ENCODE results near the gene HECTD2. TPM values are rescaled to one million over a fixed set of nuclear protein-coding genes. Genes with fewer than 3 reads are reported as not detected.

Gene HECTD2
- total RNA-seq, 2 experiments from 2014 or later, result 2.7 to 3.8 TPM

DNA sequence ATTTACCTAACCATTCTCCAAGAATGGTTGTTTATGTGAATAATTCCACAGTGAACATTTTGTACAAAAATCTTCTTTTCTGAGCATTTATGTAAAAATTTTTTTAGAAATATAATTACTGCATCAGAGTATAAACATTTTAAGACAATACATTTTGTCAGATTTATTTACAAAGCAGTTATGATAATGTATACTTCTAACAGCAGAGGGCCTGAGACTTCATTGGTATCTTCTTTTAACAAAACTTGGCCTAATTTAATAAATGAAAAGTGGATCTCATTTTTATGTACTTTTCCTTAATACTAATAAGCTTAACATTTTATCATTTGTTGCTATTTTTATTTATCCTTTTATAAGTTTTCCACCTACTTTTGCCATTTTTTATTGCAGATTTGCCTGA, 69.4 kb downstream of the HECTD2 start:
- Mint-ChIP-seq H3K4me1 (ENCODE audit: low read depth) (no peaks in the 10 kb centered on the region), H3K36me3 (ENCODE audit: low read depth) (no peaks in the 10 kb centered on the region), H3K9me3 (no peaks in the 10 kb centered on the region), H3K27me3 (no peaks in the 10 kb centered on the region), H3K27ac (no peak overlapping the region), H3K4me3 (no peak overlapping the region)
- ChIA-PET POLR2A (no interaction called here), CTCF (no interaction called here)
- TF ChIP-seq, protein P1, sequence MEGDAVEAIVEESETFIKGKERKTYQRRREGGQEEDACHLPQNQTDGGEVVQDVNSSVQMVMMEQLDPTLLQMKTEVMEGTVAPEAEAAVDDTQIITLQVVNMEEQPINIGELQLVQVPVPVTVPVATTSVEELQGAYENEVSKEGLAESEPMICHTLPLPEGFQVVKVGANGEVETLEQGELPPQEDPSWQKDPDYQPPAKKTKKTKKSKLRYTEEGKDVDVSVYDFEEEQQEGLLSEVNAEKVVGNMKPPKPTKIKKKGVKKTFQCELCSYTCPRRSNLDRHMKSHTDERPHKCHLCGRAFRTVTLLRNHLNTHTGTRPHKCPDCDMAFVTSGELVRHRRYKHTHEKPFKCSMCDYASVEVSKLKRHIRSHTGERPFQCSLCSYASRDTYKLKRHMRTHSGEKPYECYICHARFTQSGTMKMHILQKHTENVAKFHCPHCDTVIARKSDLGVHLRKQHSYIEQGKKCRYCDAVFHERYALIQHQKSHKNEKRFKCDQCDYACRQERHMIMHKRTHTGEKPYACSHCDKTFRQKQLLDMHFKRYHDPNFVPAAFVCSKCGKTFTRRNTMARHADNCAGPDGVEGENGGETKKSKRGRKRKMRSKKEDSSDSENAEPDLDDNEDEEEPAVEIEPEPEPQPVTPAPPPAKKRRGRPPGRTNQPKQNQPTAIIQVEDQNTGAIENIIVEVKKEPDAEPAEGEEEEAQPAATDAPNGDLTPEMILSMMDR (IDR thresholded peaks at IDR 0.05), result no peak
- intact Hi-C loops (cut with micrococcal nuclease), result no loop called here
- ATAC-seq (no peak), DNase-seq (no peak)

DNA sequence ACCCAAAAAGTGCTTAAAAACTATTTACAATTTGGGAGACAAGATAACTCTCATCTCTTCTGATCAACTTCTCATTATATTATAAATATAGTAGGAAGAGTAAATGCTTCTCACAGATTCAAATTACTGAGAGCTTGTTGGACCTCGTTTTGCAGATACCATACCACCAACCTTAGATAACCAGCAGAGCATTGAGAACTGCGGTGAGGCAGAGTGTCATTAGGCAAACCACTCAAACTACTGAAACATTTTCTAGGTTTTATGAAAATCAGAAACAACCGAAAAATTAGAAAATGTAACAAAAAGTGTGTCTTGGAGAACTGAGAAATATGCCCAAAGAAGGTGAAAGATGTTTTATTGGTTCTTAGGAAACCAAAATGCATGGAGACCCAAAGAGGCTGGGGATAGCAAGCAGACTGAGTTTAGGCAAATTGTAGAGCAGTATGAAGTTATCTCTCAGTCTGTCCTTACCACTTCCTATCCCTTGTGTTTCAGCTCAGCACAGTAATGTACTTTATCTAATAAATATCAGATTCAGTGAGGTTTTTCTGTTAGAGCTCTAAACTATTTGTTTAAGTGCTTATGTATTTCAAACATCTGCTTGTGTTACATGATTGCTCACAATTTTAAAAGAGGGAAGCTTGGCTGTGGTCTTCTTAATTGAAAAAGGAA, 77.9 kb downstream of the HECTD2 start:
- no peaks in the 10 kb centered on the region for H3K36me3 Mint-ChIP-seq (ENCODE audit: low read depth)
- TF ChIP-seq, protein P1 (IDR thresholded peaks at IDR 0.05), result no peak
- no peak for DNase-seq
- intact Hi-C loops (cut with micrococcal nuclease), result no loop called here
- no peak overlapping the region for H3K27ac Mint-ChIP-seq
- no peak overlapping the region for H3K4me3 Mint-ChIP-seq
- POLR2A ChIA-PET, result interaction anchor here (0.5 kb wide), 1 partner anchor 155 kb away, joined by 4 read pairs; no protein-coding TSS in a partner anchor
- CTCF ChIA-PET, result interaction anchor here (0.9 kb wide), 1 partner anchor 190 kb away, joined by 3 read pairs; no protein-coding TSS in a partner anchor
- no peaks in the 10 kb centered on the region for H3K27me3 Mint-ChIP-seq
- ATAC-seq, result no peak
- no peaks in the 10 kb centered on the region for H3K9me3 Mint-ChIP-seq
- H3K4me1 Mint-ChIP-seq (ENCODE audit: low read depth), result no peaks in the 10 kb centered on the region

DNA sequence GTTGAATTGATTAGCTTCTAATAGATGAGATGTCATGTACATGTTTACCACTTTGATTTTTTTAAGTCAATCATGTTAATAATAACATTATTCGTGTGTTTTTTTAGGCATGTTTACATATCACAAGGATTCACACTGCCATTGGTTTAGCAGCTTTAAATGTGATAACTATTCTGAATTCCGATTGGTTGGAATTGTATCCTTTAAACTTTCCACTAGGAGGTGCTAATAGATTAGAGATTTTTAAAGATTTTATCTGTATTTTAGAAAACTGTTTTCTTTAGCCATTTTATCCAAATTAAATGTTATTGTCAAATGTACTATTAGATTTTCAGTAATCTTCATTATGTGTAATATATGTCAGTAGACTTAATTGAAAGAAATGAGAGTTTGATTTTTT, 83.2 kb downstream of the HECTD2 start:
- TF ChIP-seq, protein P1 (IDR thresholded peaks at IDR 0.05), result no peak
- Mint-ChIP-seq H3K9me3 (no peaks in the 10 kb centered on the region), H3K4me1 (ENCODE audit: low read depth) (no peaks in the 10 kb centered on the region), H3K27me3 (no peaks in the 10 kb centered on the region), H3K27ac (no peak overlapping the region), H3K36me3 (ENCODE audit: low read depth) (no peaks in the 10 kb centered on the region), H3K4me3 (no peak overlapping the region)
- ChIA-PET CTCF (interaction anchor here (1.6 to 4.8 kb wide), 2 partner anchors 140 to 142 kb away, joined by 4 to 21 read pairs; partner anchors contain the start of gene PPP1R3C), POLR2A (no interaction called here)
- intact Hi-C loops (cut with micrococcal nuclease), result no loop called here
- ATAC-seq, result no peak
- DNase-seq, result no peak

DNA sequence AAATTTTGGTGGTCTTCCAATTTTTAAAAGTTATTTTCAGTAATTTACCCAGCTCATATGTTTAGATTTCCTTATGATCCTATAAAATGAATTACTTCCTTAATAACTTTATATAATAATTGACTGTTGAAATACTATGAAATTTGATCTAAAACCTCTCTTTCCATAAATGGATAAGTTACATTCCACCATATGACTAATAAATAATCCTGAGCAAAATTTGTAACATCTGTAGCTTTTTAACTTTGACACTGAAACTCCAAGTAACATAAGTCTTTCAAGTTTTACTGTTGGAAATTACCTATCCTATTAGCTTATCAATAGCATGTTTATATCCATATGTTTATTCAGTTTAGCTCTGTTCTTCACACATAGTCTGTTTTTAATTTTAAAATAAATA, 85.3 kb downstream of the HECTD2 start:
- ChIA-PET CTCF (interaction anchor here (1.0 to 4.8 kb wide), 3 partner anchors 17 to 197 kb away, joined by 3 to 21 read pairs (median 5); no protein-coding TSS in a partner anchor), POLR2A (interaction anchor here (0.6 kb wide), 1 partner anchor 253 kb away, joined by 3 read pairs; no protein-coding TSS in a partner anchor)
- DNase-seq, result no peak
- intact Hi-C loops (cut with micrococcal nuclease), result no loop called here
- ATAC-seq, result no peak
- H3K36me3 Mint-ChIP-seq (ENCODE audit: low read depth), result peaks cover 4% of the 10 kb centered on the region
- no peak overlapping the region for H3K27ac Mint-ChIP-seq
- no peaks in the 10 kb centered on the region for H3K4me1 Mint-ChIP-seq (ENCODE audit: low read depth)
- no peak overlapping the region for H3K4me3 Mint-ChIP-seq
- H3K27me3 Mint-ChIP-seq, result no peaks in the 10 kb centered on the region
- TF ChIP-seq, protein P1 (IDR thresholded peaks at IDR 0.05), result no peak
- no peaks in the 10 kb centered on the region for H3K9me3 Mint-ChIP-seq

DNA sequence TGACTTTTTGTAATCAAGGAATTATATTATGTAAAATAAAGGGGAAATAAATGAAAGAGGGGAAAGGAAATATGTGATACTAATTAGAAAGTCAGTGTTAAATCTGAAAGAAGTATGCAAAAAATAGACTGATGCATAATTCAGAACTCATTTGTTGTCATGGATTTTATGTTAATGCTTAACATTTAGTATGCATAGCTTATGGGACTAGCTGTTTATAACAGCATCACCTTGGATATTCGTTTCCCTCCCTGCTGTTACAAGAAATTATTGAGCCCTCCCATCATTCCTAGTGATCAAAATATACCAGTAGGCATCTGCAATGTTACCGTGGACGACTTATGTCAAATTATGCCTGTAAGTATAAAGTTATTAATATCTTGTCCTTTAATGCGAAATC, 85.9 kb downstream of the HECTD2 start:
- ChIA-PET POLR2A (no interaction called here), CTCF (interaction anchor here (1.0 to 1.5 kb wide), 2 partner anchors 17 to 198 kb away, joined by 3 to 5 read pairs; no protein-coding TSS in a partner anchor)
- no peak overlapping the region for H3K4me3 Mint-ChIP-seq
- H3K27ac Mint-ChIP-seq, result no peak overlapping the region
- TF ChIP-seq, protein P1 (IDR thresholded peaks at IDR 0.05), result no peak
- H3K4me1 Mint-ChIP-seq (ENCODE audit: low read depth), result no peaks in the 10 kb centered on the region
- no peaks in the 10 kb centered on the region for H3K9me3 Mint-ChIP-seq
- intact Hi-C loops (cut with micrococcal nuclease), result no loop called here
- H3K36me3 Mint-ChIP-seq (ENCODE audit: low read depth), result peaks cover 4% of the 10 kb centered on the region
- no peak for ATAC-seq
- DNase-seq, result no peak
- no peaks in the 10 kb centered on the region for H3K27me3 Mint-ChIP-seq
